OCI-LY7 (cell line): ENCODE data around the gene WWOX. TPM values are rescaled to one million over a fixed set of nuclear protein-coding genes. Genes with fewer than 3 reads are reported as not detected.

Source experiments
- BruUV-seq: library from RNA; stranded (reverse); fragments of 400-500 nt; replicated peaks from 2 replicates; lab custom pipeline; 2021; lab: Mats Ljungman, UMichigan
- CTCF ChIA-PET: fragments of 300-600 bp; sonication (Branson Sonifier 250); formaldehyde crosslinking; loops from one replicate; lab custom pipeline; 2022; ENCODE audit warnings: antibody characterized with exemption; ENCODE audit not compliant: unreplicated experiment; lab: Charles Lee
- POLR2A ChIA-PET: fragments of 300-600 bp; sonication (Branson Sonifier 250); formaldehyde crosslinking; loops from one replicate; lab custom pipeline; 2022; ENCODE audit warnings: antibody characterized with exemption; lab: Charles Lee
- DNase-seq: peaks from one replicate; pipeline ENCODE4 v3.0.0-alpha.2; 2015; ENCODE audit warnings: low spot score
- H2AFZ ChIP-seq: fragments of 200-600 bp; sonication (generic), shearing (Covaris generic); 2 replicates; pipeline ENCODE4 v1.6.1; 2014; ENCODE audit warnings: mild to moderate bottlenecking, antibody characterized with exemption, low read length, moderate library complexity
- H3K27ac ChIP-seq: fragments of 200-600 bp; sonication (generic); 2 replicates; pipeline ENCODE4 v1.5.1; 2014; ENCODE audit warnings: mixed run types, low read depth, mild to moderate bottlenecking, moderate library complexity, low read length, inconsistent platforms; ENCODE audit not compliant: poor library complexity, severe bottlenecking
- H3K36me3 ChIP-seq: fragments of 200-600 bp; sonication (generic); 2 replicates; pipeline ENCODE4 v1.6.1; 2014; ENCODE audit warnings: mild to moderate bottlenecking, antibody characterized with exemption, low read length, moderate library complexity, mixed read lengths; ENCODE audit not compliant: insufficient read depth
- H3K4me1 ChIP-seq: fragments of 200-600 bp; sonication (generic); 2 replicates; pipeline ENCODE4 v1.5.1; 2014; ENCODE audit warnings: mild to moderate bottlenecking, low read length; ENCODE audit not compliant: insufficient read depth, poor library complexity, severe bottlenecking
- H3K4me2 ChIP-seq: fragments of 200-600 bp; sonication (generic); 2 replicates; pipeline ENCODE4 v1.6.1; 2014; ENCODE audit warnings: mild to moderate bottlenecking, low read length
- H3K4me3 ChIP-seq: fragments of 200-600 bp; sonication (generic); 2 replicates; pipeline ENCODE4 v1.5.1; 2014; ENCODE audit warnings: mild to moderate bottlenecking, low read depth, low read length; ENCODE audit not compliant: poor library complexity, severe bottlenecking
- H3K79me2 ChIP-seq: fragments of 200-600 bp; sonication (generic); 2 replicates; pipeline ENCODE4 v1.6.1; 2016; ENCODE audit warnings: low read depth, mild to moderate bottlenecking, low read length, moderate library complexity, mixed read lengths; ENCODE audit not compliant: insufficient read depth
- H3K9me2 ChIP-seq: fragments of 200-600 bp; sonication (generic); 2 replicates; pipeline ENCODE4 v1.6.1; 2016; ENCODE audit warnings: mild to moderate bottlenecking, low read length, mixed read lengths; ENCODE audit not compliant: insufficient read depth
- H3K9me3 ChIP-seq: fragments of 200-600 bp; sonication (generic); 2 replicates; pipeline ENCODE4 v1.6.1; 2014; ENCODE audit warnings: mild to moderate bottlenecking, mixed run types, low read length, mixed read lengths
- H4K20me1 ChIP-seq: fragments of 200-600 bp; sonication (generic); 2 replicates; pipeline ENCODE4 v1.6.1; 2014; ENCODE audit warnings: mild to moderate bottlenecking, antibody characterized with exemption, low read length, moderate library complexity, mixed read lengths; ENCODE audit not compliant: insufficient read depth
- EZH2phosphoT487 ChIP-seq: fragments of 200-600 bp; sonication (generic); IDR thresholded peaks from 2 replicates; pipeline ENCODE4 v1.6.1; 2018; ENCODE audit warnings: low read depth, borderline replicate concordance, mild to moderate bottlenecking, mixed run types, antibody characterized with exemption, low read length, moderate library complexity, mixed read lengths
- intact Hi-C: fragments of 100-400 bp; cut with micrococcal nuclease; formaldehyde crosslinking; loops from one replicate; pipeline ENCODE4 v1.10.0; 2022; ENCODE audit not compliant: unreplicated experiment
- total RNA-seq, 2 experiments: library from RNA; depleted of rRNA in 1 of 2; stranded (reverse); fragments of >200 nt in 1 of 2; shearing (Covaris generic) in 1 of 2; gene quantifications; 2 replicates each; pipeline ENCODE4 v1.2.3, GENCODE V29; 2014 to 2022
- TF ChIP-seq, protein P1 (sequence below): fragments of 200-600 bp; sonication (generic); conservative IDR thresholded peaks from 2 replicates; pipeline ENCODE4 v1.5.1; 2014; ENCODE audit warnings: mild to moderate bottlenecking, antibody characterized with exemption, low read length, moderate library complexity, mixed read lengths

Gene WWOX
- total RNA-seq, 2 experiments from 2014 or later, result 40.2 to 47.6 TPM

- Histone ChIP-seq H2AFZ (no peak overlapping the region), H3K9me2 (no peaks in the 10 kb centered on the region), H3K4me2 (no peak overlapping the region), H4K20me1 (no peaks in the 10 kb centered on the region), H3K27ac (no peak overlapping the region), H3K4me3 (no peak overlapping the region), H3K9me3 (no peaks in the 10 kb centered on the region), H3K36me3 (no peaks in the 10 kb centered on the region), H3K79me2 (no peaks in the 10 kb centered on the region), H3K4me1 (no peaks in the 10 kb centered on the region)
- intact Hi-C loops, result no loop called here
- TF ChIP-seq, protein P1, sequence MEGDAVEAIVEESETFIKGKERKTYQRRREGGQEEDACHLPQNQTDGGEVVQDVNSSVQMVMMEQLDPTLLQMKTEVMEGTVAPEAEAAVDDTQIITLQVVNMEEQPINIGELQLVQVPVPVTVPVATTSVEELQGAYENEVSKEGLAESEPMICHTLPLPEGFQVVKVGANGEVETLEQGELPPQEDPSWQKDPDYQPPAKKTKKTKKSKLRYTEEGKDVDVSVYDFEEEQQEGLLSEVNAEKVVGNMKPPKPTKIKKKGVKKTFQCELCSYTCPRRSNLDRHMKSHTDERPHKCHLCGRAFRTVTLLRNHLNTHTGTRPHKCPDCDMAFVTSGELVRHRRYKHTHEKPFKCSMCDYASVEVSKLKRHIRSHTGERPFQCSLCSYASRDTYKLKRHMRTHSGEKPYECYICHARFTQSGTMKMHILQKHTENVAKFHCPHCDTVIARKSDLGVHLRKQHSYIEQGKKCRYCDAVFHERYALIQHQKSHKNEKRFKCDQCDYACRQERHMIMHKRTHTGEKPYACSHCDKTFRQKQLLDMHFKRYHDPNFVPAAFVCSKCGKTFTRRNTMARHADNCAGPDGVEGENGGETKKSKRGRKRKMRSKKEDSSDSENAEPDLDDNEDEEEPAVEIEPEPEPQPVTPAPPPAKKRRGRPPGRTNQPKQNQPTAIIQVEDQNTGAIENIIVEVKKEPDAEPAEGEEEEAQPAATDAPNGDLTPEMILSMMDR, result no peak
- TF ChIP-seq EZH2phosphoT487, result no peak
- CTCF ChIA-PET, result no interaction called here
- POLR2A ChIA-PET, result no interaction called here
- no peak for DNase-seq
- BruUV-seq, result no TSS peak
Observed at GRCh38 chr16:78782572-78782971, 683.1 kb downstream of the WWOX start.

GRCh38 chr16:78783570-78784079, 684.2 kb downstream of the WWOX start:
- BruUV-seq, result no TSS peak
- Histone ChIP-seq H2AFZ (no peak overlapping the region), H3K9me2 (no peaks in the 10 kb centered on the region), H3K27ac (no peak overlapping the region), H3K4me3 (no peak overlapping the region), H3K4me1 (no peaks in the 10 kb centered on the region), H3K79me2 (no peaks in the 10 kb centered on the region), H3K9me3 (no peaks in the 10 kb centered on the region), H3K36me3 (no peaks in the 10 kb centered on the region), H3K4me2 (no peak overlapping the region), H4K20me1 (no peaks in the 10 kb centered on the region)
- ChIA-PET CTCF (no interaction called here), POLR2A (interaction anchor here (0.6 kb wide), 1 partner anchor 1845 kb away, joined by 3 read pairs; no protein-coding TSS in a partner anchor)
- intact Hi-C loops, result no loop called here
- TF ChIP-seq, protein P1, result no peak
- TF ChIP-seq EZH2phosphoT487, result no peak
- no peak for DNase-seq

GRCh38 chr16:78784771-78785170, 685.3 kb downstream of the WWOX start:
- ChIA-PET POLR2A (no interaction called here), CTCF (no interaction called here)
- Histone ChIP-seq H3K4me2 (no peak overlapping the region), H2AFZ (no peak overlapping the region), H3K27ac (no peak overlapping the region), H3K4me3 (no peak overlapping the region), H4K20me1 (no peaks in the 10 kb centered on the region), H3K9me3 (no peaks in the 10 kb centered on the region), H3K9me2 (no peaks in the 10 kb centered on the region), H3K36me3 (no peaks in the 10 kb centered on the region), H3K4me1 (no peaks in the 10 kb centered on the region), H3K79me2 (no peaks in the 10 kb centered on the region)
- no TSS peak for BruUV-seq
- intact Hi-C loops, result no loop called here
- no peak for DNase-seq
- no peak for TF ChIP-seq EZH2phosphoT487
- TF ChIP-seq, protein P1, result no peak
